GM06990 (cell line): ENCODE measurements around the gene XPO6.

Experiments used
- DNase-seq: peaks from one replicate; pipeline ENCODE4 v3.0.0-alpha.2; 2011; ENCODE audit not compliant: insufficient read length; ENCODE audit errors: extremely low read depth
- H3K27me3 ChIP-seq: replicated peaks from 2 replicates; pipeline ENCODE4 v1.6.0; 2011; ENCODE audit warnings: low read length; ENCODE audit not compliant: control insufficient read depth, insufficient read depth
- H3K36me3 ChIP-seq: 2 replicates; pipeline ENCODE4 v1.5.1; 2011; ENCODE audit warnings: low read length; ENCODE audit not compliant: control insufficient read depth, insufficient read depth
- H3K4me3 ChIP-seq: replicated peaks from 2 replicates; pipeline ENCODE4 v1.5.1; 2011; ENCODE audit warnings: low read depth, mild to moderate bottlenecking, control low read depth, low read length
- TF ChIP-seq, protein P1 (sequence below): IDR thresholded peaks from 2 replicates; pipeline ENCODE4 v1.5.1; 2011; ENCODE audit warnings: low read length, control low read depth, mild to moderate bottlenecking, inconsistent platforms; ENCODE audit not compliant: insufficient read depth, poor library complexity, severe bottlenecking

XPO6 gene

DNA sequence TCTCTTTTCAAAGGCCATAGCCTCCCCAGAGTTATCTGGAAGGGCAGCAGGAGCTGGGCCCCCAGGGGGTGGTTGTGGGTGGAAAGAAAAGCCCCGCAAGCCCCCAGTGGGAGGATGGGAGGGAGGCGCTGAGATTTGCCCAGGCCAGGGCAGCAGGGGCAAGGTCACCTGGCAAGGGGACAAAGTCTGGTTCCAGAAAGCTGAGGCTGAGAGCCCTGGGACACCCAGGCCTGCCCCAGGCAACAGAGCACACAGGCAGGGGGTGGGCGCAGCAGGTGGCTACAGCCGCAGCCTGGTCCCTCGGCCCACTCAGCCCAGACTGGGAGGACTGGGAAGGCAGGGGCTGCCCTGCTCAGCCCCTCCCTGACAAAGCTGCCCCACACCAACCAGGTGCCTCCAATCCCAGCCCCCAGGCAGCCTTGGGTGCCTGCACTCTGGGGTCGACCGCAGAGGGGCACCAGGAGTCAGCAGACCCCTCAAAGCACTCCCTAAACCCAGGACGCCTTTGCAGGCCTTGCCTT lies 124.6 kb downstream of the XPO6 start:
- Histone ChIP-seq H3K36me3 (0 out of 2 replicates have a peak, but pooled peaks cover 2% of the 10 kb centered on the region), H3K4me3 (no peak overlapping the region), H3K27me3 (no peaks in the 10 kb centered on the region)
- TF ChIP-seq, protein P1, sequence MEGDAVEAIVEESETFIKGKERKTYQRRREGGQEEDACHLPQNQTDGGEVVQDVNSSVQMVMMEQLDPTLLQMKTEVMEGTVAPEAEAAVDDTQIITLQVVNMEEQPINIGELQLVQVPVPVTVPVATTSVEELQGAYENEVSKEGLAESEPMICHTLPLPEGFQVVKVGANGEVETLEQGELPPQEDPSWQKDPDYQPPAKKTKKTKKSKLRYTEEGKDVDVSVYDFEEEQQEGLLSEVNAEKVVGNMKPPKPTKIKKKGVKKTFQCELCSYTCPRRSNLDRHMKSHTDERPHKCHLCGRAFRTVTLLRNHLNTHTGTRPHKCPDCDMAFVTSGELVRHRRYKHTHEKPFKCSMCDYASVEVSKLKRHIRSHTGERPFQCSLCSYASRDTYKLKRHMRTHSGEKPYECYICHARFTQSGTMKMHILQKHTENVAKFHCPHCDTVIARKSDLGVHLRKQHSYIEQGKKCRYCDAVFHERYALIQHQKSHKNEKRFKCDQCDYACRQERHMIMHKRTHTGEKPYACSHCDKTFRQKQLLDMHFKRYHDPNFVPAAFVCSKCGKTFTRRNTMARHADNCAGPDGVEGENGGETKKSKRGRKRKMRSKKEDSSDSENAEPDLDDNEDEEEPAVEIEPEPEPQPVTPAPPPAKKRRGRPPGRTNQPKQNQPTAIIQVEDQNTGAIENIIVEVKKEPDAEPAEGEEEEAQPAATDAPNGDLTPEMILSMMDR = no peak
- no peak for DNase-seq

DNA sequence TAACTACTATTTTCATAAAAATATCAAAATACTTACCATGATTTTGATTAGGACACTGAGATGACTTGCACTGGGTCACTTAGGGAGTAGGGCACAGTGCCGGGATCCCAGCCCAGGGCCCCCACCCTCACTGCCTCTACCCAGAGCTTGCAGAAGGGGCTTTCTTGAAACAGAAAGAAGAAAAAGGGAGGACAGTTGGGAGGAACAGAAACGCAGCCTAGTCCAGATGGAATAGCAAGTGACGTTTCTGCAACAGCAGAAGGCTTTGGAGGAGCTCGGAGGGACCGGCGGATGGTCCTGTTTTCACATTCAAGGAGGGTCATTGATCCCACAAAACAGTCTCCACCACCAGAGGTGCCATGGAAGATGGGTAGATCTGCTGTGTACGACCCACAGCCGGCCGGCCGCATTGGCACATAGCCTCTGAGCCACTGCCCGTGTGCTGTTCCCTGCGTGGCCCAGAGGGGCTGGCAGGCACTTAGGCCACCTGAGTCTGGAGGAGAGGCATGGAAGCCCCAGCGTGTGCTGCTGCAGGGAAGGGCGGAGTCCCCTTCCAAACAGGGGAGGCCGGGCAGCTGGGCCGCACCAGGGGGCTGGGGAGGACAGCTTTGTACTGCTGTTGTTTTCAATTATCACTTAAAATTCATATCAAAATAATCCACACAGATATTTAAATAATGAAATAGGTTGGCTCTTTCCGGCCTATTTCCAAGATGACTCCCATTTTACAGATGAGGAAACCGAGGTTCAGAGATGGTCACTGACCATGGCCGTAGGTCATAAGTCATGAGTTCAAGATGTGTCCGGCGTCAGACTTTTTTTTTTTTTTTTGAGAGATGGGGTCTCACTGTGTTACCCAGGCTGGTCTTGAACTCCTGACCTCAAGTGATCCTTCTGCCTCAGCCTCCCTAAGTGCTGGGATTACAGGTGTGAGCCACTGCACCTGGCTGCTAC lies 125.3 kb downstream of the XPO6 start:
- H3K27me3 ChIP-seq = no peaks in the 10 kb centered on the region
- no peak for DNase-seq
- H3K4me3 ChIP-seq = no peak overlapping the region
- TF ChIP-seq, protein P1 = no peak
- H3K36me3 ChIP-seq = 0 out of 2 replicates have a peak, but pooled peaks cover 2% of the 10 kb centered on the region

DNA sequence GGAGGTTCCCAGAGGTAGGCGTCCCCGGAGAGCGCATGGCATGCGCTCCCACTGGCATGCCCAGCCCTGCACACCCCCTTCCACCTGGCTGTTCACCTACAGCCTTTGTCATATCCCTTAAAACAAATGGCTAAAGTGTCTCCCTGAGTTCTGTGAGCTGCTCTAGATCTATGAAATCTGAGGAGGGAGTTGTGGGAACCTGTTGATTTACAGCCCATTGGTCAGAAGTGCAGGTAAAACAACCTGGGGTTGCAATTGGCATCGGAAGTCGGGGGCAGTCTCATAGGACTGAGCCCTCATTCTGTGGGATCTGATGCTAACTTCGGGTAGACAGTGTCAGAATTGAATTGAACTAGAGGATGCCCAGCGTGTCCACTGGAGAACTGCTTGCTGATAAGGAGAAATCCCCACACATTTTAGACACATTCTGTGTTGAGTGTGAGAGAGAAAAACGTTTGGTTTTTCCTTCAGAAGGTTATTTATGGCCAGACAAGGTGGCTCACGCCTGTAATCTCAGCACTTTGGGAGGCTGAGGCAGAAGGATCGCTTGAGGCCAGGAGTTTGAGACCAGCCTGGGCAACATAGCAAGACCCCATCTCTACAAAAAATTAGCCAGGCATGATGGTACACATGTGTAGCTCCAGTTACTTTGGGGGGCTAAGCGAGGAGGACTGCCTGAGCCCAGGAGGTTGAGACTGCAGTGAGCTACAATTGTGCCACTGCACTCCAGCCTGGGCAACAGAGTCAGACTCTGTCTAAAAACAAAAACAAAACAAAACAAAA lies 126.2 kb downstream of the XPO6 start:
- Histone ChIP-seq H3K4me3 (no peak overlapping the region), H3K27me3 (no peaks in the 10 kb centered on the region), H3K36me3 (no peaks in the 10 kb centered on the region)
- no peak for DNase-seq
- TF ChIP-seq, protein P1 = no peak

DNA sequence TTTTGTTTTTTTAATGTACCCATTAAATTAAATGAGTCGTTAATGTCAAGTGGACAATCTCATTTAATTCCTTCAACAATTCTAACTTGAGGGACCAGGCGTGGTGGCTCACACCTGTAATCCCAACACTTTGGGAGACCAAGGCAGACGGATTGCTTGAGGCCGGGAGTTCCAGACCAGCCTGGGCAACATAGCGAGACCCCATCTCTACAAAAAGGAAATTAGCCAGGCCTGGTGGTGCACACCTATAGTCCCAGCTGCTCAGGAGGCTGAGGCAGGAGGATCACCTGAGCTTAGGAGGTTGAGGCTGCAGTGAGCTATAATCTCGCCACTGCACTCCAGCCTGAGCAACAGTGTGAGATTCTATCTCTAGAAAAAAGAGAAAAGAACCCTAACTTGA lies 127.6 kb downstream of the XPO6 start:
- H3K36me3 ChIP-seq = no peaks in the 10 kb centered on the region
- H3K27me3 ChIP-seq = no peaks in the 10 kb centered on the region
- DNase-seq = no peak
- TF ChIP-seq, protein P1 = no peak
- H3K4me3 ChIP-seq = no peak overlapping the region

DNA sequence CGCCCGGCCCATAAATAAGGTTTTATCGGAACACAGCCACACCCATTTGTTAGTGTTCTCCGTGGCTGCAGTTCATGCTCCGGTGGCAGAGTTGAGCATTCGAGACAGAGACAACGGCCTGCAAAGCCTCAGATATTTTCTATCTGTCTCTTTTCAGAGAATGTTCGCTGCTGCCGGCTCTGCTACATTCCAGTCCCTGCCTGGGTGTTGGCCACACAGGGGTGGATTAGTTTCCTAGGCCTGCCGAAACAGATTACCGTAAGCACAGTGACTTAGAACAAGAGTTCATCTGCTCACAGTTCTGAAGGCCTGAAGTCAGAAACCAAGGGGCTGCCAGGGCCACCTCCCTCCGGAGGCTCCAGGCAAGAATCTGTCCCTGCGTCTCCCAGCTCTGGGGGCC lies 129.1 kb downstream of the XPO6 start:
- Histone ChIP-seq H3K4me3 (no peak overlapping the region), H3K36me3 (no peaks in the 10 kb centered on the region), H3K27me3 (no peaks in the 10 kb centered on the region)
- TF ChIP-seq, protein P1 = no peak
- no peak for DNase-seq
